Urothelium cell line (cell line): ENCODE data around the gene RAB3C.

Experiments
- DNase-seq: peaks from one replicate; pipeline ENCODE4 v3.0.0; 2011; ENCODE audit warnings: low spot score, mixed read lengths
- FAIRE-seq: peaks from 2 replicates; lab custom pipeline; 2011; peaks lifted over from hg19 to GRCh38; lab: Jason Lieb, UNC

RAB3C gene

DNA sequence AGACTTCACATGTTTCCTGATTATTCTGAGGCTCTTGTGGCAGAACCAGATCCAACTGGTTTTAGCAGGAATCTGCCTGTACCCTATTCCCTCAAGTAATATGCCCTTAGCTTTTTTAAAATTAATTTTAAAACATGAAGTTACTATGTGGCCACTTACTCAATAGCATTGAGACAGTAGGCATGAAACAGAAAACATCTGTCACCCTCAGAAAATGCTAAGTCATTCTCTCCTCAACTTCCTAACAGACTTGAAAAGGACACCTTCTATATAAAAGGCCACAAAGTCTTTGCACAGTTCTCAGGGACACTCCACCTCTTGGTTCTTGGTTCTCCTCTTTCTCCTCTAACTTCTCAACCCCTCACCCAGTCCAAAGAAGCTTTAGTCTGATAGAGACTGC lies 277.8 kb downstream of the RAB3C start:
- DNase-seq: no peak
- FAIRE-seq: no peak

DNA sequence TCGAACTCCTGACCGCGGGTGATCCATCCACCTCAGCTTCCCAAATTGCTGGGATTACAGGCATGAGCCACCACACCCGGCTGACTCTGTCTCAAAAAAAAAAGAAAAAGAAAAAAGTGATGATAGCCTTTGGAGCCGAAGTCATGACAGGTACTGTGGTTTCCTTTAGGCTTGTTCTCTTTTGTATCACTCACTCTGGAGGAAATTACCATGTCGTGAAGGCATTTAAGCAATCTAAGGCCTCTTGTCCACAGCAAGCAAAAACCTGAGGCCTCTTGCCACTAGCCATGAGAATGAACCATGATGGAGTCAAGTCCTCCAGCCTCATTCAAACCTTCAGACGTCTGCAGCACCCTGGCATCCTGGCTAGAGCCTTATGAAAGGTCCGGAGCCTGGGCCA lies 286.1 kb downstream of the RAB3C start:
- no peak for FAIRE-seq
- DNase-seq: no peak

DNA sequence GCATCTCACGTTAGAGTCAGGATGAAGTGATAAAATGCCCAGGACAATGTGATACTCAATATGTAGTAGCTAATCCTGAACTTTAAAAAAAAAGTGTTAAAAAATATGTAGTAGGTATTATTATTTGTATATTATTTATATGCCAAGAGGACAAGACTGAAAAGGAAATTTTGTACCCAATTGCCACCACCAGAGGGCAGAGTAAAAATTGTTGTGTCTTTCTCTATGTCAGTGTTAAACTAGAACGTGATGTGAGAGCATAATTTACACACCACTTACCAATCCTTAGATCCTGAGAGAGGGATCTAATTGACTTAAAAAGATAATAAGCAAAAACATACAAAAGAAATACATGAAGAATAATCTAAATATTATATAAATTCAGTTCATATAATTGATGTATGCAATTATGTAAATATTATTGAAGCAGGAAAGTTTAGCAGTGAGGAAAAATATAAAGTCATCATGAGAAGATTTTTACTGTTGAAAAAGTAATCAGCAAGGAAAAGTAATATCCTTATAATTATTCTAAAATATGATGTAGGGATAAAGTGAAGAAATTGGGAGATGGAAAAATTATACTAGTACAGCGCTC lies 288.9 kb downstream of the RAB3C start:
- DNase-seq (peak; percentile 34), FAIRE-seq (no peak)

GRCh38 chr5:58872670-58873273 lies 289.9 kb downstream of the RAB3C start:
- FAIRE-seq: no peak

GRCh38 chr5:58875599-58875998 lies 292.7 kb downstream of the RAB3C start:
- FAIRE-seq: no peak
- DNase-seq: no peak

More at GRCh38 chr5:58872670-58873273, 289.9 kb downstream of the RAB3C start:
- DNase-seq: no peak

- DNase-seq: no peak
- FAIRE-seq: no peak
These were observed 302.4 kb downstream of the RAB3C start for GRCh38 chr5:58885260-58885659.

GRCh38 chr5:58886315-58887207 lies 303.7 kb downstream of the RAB3C start:
- peak; percentile 30 for FAIRE-seq
- DNase-seq: peak; percentile 76

DNA sequence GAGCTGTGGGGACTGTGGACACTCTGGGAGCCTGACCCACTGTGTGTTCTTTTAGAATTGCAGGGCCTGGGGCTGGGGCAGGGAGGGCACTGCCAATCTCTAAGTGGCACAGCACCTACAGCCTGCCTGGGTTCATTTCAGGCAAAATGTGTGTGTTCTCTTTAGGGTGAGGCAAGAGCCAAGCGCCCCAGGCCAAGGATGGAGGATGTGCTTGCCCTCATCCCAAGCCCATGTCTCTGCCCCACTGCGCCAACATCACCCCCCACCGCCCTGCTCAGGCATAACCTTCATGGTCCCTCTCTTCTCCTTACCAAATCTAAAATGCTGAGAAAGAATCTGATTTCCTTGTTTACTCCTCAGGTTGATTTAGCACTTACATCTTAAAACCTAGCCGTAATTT lies 304.4 kb downstream of the RAB3C start:
- FAIRE-seq: no peak
- no peak for DNase-seq

GRCh38 chr5:58887721-58888409 lies 305.0 kb downstream of the RAB3C start:
- FAIRE-seq (no peak), DNase-seq (no peak)

DNA sequence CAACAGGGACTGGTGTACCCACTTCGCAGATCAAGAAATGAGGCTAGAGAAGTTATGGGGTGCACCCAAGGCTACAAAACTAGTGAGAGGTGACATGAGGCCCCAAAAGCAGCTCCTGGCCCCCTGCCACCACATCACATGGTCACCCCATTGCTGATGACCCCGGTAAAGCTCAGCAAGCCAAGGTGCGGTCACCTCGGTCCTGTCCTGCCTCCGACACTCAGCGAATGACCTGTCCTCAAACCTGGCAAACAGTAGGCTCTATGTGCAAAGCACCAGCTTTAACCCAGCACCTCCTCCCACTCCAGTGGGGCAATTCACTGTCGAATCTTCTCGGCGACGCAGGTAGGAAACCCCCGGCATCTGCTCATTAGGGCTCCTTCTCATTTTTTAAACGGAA lies 307.4 kb downstream of the RAB3C start:
- no peak for FAIRE-seq
- DNase-seq: no peak

GRCh38 chr5:58890701-58891085 lies 307.8 kb downstream of the RAB3C start:
- DNase-seq (no peak), FAIRE-seq (no peak)

GRCh38 chr5:58891086-58891970 lies 308.5 kb downstream of the RAB3C start:
- peak; percentile 80 for DNase-seq

DNA sequence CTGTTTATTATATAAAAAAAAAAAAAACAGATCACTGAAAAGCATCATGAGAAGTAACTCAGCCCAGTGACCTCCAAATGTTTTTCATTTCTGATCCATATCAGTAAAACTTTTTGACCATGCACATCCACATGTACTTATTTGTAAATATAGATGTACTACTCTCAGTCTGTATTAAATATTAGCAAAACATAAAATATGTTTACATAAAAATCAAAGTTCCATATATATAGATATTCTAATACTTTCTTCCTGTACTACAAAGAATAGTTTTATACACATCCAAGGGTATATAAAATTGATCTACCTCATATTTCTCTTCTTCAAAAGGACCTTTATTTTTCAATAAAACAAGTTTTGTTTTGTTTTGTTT lies 309.1 kb downstream of the RAB3C start:
- DNase-seq (no peak), FAIRE-seq (no peak)

More at GRCh38 chr5:58891086-58891970, 308.5 kb downstream of the RAB3C start:
- FAIRE-seq: peak; percentile 17

GRCh38 chr5:58893551-58893950 lies 310.7 kb downstream of the RAB3C start:
- FAIRE-seq (no peak), DNase-seq (no peak)

- no peak for DNase-seq
- FAIRE-seq: no peak
These were observed 315.1 kb downstream of the RAB3C start for GRCh38 chr5:58898006-58898405.

GRCh38 chr5:58898538-58898937 lies 315.7 kb downstream of the RAB3C start:
- FAIRE-seq: no peak

DNA sequence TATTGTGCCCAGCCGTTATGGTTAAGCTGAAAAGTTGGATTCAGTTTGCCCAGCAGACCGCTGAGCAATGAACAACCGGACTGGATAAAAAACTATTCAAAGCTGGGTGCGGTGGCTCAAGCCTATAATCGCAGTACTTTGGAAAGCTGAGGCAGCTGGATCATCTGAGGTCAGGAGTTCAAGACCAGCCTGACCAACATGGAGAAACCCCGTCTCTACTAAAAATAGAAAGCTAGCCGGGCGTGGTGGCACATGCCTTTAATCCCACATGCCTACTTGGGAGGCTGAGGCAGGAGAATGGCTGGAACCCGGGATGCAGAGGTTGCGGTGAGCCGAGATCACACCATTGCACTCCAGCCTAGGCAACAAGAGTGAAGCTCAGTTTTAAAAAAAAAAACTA lies 318.4 kb downstream of the RAB3C start:
- no peak for FAIRE-seq
- no peak for DNase-seq

More at GRCh38 chr5:58898538-58898937, 315.7 kb downstream of the RAB3C start:
- no peak for DNase-seq

DNA sequence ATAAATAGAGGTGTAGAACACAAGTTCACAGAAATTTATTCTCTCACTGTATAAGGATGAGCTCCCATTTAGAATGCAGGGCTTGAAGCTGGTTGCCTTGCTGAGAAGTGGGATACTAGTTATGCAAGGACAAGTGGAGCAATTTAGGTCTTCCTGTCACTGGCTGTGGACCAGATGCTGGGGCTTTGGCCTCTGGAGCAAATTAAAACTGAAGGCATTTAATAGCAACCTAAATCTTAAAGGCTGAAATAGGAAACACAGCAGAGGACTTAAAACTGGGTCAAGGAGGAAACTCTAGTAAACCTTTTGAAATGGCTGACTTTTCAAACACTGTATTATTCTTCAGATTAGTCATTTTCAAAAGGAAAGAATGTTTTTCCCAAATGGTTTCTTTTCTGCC lies 319.4 kb downstream of the RAB3C start:
- FAIRE-seq (no peak), DNase-seq (no peak)

GRCh38 chr5:58902765-58903164 lies 319.9 kb downstream of the RAB3C start:
- FAIRE-seq: no peak

DNA sequence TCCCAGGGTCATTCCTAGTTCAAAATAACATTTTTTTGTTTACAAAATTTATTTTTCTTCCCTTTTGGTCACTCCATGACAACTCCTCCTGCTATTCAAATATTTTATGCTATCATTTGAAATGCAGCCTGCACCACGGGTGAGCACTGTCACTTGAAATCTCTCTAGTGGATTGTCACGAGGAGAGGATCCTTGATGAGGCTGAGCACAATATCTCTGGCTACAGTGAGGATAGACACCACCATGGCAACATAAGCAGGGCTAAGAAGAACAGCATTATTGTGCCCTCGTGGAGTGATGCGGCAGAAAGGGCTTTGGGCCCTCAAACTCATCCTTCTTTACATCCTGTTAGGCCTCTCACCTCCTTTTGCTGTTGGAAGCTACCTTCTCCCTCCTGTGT lies 321.9 kb downstream of the RAB3C start:
- FAIRE-seq: no peak
- no peak for DNase-seq

More at GRCh38 chr5:58902765-58903164, 319.9 kb downstream of the RAB3C start:
- DNase-seq: no peak
